GM19467 (cell line): ENCODE measurements around the gene KRTAP1-5.
"Not testable (repeated sequence)": the region's sequence is repeated elsewhere in the genome, so short reads cannot be mapped to it uniquely, and the experiment has no call there.

Experiments
- ATAC-seq: cut with Tn5 transposase; IDR thresholded peaks from one replicate; pipeline ENCODE4 v1.9.1; 2021; ENCODE audit warnings: mild to moderate bottlenecking, moderate library complexity; ENCODE audit not compliant: unreplicated experiment

The KRTAP1-5 gene

GRCh38 chr17:41009301-41009760 is 17.7 kb downstream of the KRTAP1-5 start:
- ATAC-seq = no peak

GRCh38 chr17:41008811-41009210 is 18.2 kb downstream of the KRTAP1-5 start, which contains the start of gene KRTAP3-1:
TSS of gene KRTAP3-1 (minus strand) at chr17:41009128. CDS start at chr17:41009074, 54 bp downstream.
- no peak for ATAC-seq

- no peak for ATAC-seq
Observed at GRCh38 chr17:41004397-41004796, 22.6 kb downstream of the KRTAP1-5 start.

- ATAC-seq = no peak
Observed at GRCh38 chr17:41003926-41004325, 23.1 kb downstream of the KRTAP1-5 start.

GRCh38 chr17:41002814-41003213 is 24.2 kb downstream of the KRTAP1-5 start:
- ATAC-seq = no peak

GRCh38 chr17:41001795-41002194 is 25.2 kb downstream of the KRTAP1-5 start:
- no peak for ATAC-seq

- not testable (repeated sequence) for ATAC-seq
Observed at GRCh38 chr17:40999563-40999962, 27.4 kb downstream of the KRTAP1-5 start, which contains the start of gene KRTAP3-2. TSS of gene KRTAP3-2 (minus strand) at chr17:40999906. CDS start at chr17:40999853, 53 bp downstream.

- ATAC-seq = no peak
Observed at GRCh38 chr17:40997361-40997760, 29.6 kb downstream of the KRTAP1-5 start.

GRCh38 chr17:40996829-40997228 is 30.2 kb downstream of the KRTAP1-5 start:
- ATAC-seq = no peak

GRCh38 chr17:40995116-40995515 is 31.9 kb downstream of the KRTAP1-5 start:
- ATAC-seq = no peak

GRCh38 chr17:40993839-40994238 is 33.2 kb downstream of the KRTAP1-5 start, which contains the start of gene KRTAP3-3:
TSS of gene KRTAP3-3 (minus strand) at chr17:40994164. CDS start at chr17:40994097, 67 bp downstream.
- ATAC-seq = no peak

GRCh38 chr17:40993084-40993483 is 33.9 kb downstream of the KRTAP1-5 start:
- ATAC-seq = no peak

GRCh38 chr17:40992666-40993065 is 34.3 kb downstream of the KRTAP1-5 start:
- no peak for ATAC-seq

- no peak for ATAC-seq
Observed at GRCh38 chr17:40986920-40987319, 40.1 kb downstream of the KRTAP1-5 start.

GRCh38 chr17:40984226-40984625 is 42.8 kb downstream of the KRTAP1-5 start, which contains the start of gene KRT40:
TSS of gene KRT40 (minus strand) at chr17:40984326. CDS start at chr17:40984273, 53 bp downstream.
- no peak for ATAC-seq

GRCh38 chr17:40981115-40981514 is 45.9 kb downstream of the KRTAP1-5 start:
- no peak for ATAC-seq

GRCh38 chr17:40980596-40980995 is 46.4 kb downstream of the KRTAP1-5 start:
- ATAC-seq = no peak

- no peak for ATAC-seq
Observed at GRCh38 chr17:40980117-40980516, 46.9 kb downstream of the KRTAP1-5 start.

GRCh38 chr17:40978575-40979151 is 48.3 kb downstream of the KRTAP1-5 start:
- no peak for ATAC-seq
